Spinal cord (tissue), 10 donors: Measurements from ENCODE around the gene AGBL5. TPM values are rescaled to one million over a fixed set of nuclear protein-coding genes. Genes with fewer than 3 reads are reported as not detected.

Source experiments
- DNase-seq, 6 donors: peaks; one replicate each; pipeline versions ENCODE4 v3.0.0 to v3.0.0-alpha.2; 2013 to 2015; ENCODE audit warnings: low spot score in 6 of 6, low read depth in 4 of 6
- H3K27ac ChIP-seq: one replicate; pipeline ENCODE4 v1.5.1; 2013; ENCODE audit warnings: low read depth, low read length, control low read depth
- H3K27me3 ChIP-seq: one replicate; pipeline ENCODE4 v1.6.1; 2013; ENCODE audit warnings: low read length; ENCODE audit not compliant: control insufficient read depth, insufficient read depth
- H3K36me3 ChIP-seq: one replicate; pipeline ENCODE4 v1.6.1; 2013; ENCODE audit warnings: low read length; ENCODE audit not compliant: control insufficient read depth, insufficient read depth
- H3K4me1 ChIP-seq: one replicate; pipeline ENCODE4 v1.6.1; 2013; ENCODE audit warnings: low read length; ENCODE audit not compliant: control insufficient read depth, insufficient read depth
- H3K4me3 ChIP-seq: one replicate; pipeline ENCODE4 v1.5.1; 2013; ENCODE audit warnings: low read depth, low read length, control low read depth
- H3K9me3 ChIP-seq: one replicate; pipeline ENCODE4 v1.6.1; 2013; ENCODE audit warnings: low read length; ENCODE audit not compliant: control insufficient read depth, insufficient read depth
- WGBS: methylation state at CpG from one replicate; pipeline ENCODE4 v1.1.5; 2013; ENCODE audit warnings: missing lambda C conversion rate; ENCODE audit not compliant: insufficient coverage; 5-methylcytosine and 5-hydroxymethylcytosine counted together
- polyA plus RNA-seq, 2 donors: library from polyadenylated mRNA; unstranded; fragments of 120-200 nt; gene quantifications; one replicate each; pipeline ENCODE4 v1.2.1, GENCODE V29; 2013; ENCODE audit not compliant: insufficient read length in 2 of 2
- total RNA-seq, 2 donors: library from RNA; depleted of rRNA in 1 of 2; stranded (reverse); fragments of 120-200 nt in 1 of 2; fragments of >200 nt in 1 of 2; gene quantifications; one replicate each; pipeline versions ENCODE4 v1.2.3 to v1.2.4, GENCODE V29; 2013 to 2014
- donor health status: healthy.

AGBL5 gene
- total and polyA plus RNA-seq, 4 donors, result 14.3 to 51.7 (median 40.6) TPM

DNA sequence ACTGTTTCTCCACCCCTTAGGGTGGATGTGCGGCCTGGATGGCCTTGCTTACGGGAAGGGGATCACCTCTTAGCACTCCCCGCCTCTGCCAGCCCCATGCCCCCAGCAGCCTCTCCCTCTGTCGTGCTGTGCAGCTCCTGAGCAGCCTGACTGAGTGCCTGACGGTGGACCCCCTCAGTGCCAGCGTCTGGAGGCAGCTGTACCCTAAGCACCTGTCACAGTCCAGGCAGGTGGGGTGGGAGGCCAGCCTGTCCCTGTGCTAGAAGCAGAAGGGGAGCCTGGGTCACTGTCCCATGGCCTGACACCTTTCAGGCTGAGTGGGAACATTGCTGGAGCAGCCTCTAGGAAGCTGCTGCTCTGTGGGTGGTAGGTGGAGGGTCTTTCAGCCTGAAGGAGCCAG, 13.5 kb upstream of the AGBL5 start:
- no peaks in the 10 kb centered on the region for H3K27me3 ChIP-seq
- no peaks in the 10 kb centered on the region for H3K9me3 ChIP-seq
- DNase-seq, result no peak
- H3K27ac ChIP-seq, result no peak overlapping the region
- H3K4me1 ChIP-seq, result peaks cover 10% of the 10 kb centered on the region
- WGBS, result 90% methylated on average over 6 of the region's 6 CpGs
- no peak overlapping the region for H3K4me3 ChIP-seq
- H3K36me3 ChIP-seq, result peaks cover 66% of the 10 kb centered on the region

DNA sequence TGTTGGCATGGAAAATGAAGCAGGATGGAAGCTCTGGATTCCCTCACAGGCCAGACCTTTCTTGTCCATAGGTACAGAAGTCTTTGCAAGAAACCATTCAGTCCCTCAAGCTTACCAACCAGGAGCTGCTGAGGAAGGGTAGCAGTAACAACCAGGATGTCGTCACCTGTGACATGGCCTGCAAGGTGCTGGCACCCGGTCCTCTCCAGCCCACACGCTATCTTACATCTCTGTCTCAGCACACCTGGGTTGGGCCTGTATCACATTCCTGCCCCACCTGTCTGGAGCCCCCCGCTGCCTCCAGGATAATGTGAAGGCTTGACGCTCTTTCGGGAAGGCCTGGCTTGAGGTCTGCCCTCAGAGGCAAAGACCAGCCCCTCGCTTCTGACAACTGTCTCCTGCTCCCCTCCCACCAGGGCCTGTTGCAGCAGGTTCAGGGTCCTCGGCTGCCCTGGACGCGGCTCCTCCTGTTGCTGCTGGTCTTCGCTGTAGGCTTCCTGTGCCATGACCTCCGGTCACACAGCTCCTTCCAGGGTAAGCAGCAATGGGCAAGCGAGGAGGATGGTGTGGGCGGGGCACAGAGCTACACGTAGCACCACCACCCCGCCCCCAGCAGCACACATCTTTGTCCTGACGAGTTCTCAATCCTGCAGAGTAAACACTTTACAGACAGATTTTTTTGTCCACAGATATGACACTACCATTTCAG, 12.7 kb upstream of the AGBL5 start:
- 90% methylated on average over 15 of the region's 17 CpGs for WGBS
- no peaks in the 10 kb centered on the region for H3K9me3 ChIP-seq
- peaks cover 66% of the 10 kb centered on the region for H3K36me3 ChIP-seq
- H3K27ac ChIP-seq, result no peak overlapping the region
- no peak overlapping the region for H3K4me3 ChIP-seq
- DNase-seq, result no peak
- H3K4me1 ChIP-seq, result peaks cover 4% of the 10 kb centered on the region
- H3K27me3 ChIP-seq, result no peaks in the 10 kb centered on the region

DNA sequence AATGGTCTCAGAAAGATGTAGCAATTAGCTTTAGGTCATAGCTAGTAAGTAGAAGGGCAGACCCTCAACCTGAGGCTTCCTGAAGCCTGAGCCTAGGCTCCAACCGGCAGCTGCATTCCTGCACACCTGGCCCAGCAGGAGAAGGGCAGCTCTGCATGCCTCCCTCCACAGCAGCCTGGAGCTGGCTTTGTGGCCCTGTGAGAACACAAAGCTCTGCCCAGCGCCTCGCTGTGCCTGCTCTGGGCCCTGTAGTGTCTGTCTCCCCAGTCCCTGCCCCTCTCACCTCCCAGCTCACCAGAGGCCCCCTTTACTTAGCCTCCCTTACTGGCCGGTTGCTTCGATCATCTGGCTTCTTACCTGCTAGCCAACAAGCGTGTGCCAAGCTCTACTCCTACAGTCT, 12.0 kb upstream of the AGBL5 start:
- 94% methylated on average over 3 of the region's 6 CpGs for WGBS
- no peaks in the 10 kb centered on the region for H3K27me3 ChIP-seq
- no peak overlapping the region for H3K27ac ChIP-seq
- no peaks in the 10 kb centered on the region for H3K4me1 ChIP-seq
- no peak overlapping the region for H3K4me3 ChIP-seq
- H3K9me3 ChIP-seq, result no peaks in the 10 kb centered on the region
- H3K36me3 ChIP-seq, result peaks cover 66% of the 10 kb centered on the region
- no peak for DNase-seq

DNA sequence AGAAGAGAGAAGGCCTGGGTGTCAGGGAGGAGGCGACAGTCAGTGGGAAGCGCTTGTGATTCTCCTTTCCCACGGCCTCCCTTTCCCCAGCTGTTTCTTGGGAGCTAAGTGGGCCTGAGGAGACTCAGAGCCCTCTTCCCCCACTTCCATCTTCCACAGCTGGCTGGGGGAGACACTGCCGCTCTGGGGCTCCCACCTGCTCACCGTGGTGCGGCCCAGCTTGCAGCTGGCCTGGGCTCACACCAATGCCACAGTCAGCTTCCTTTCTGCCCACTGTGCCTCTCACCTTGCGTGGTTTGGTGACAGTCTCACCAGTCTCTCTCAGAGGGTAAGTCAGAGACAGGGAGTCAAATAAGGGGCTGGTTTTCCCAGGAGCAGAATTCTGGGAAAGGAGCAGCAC, 11.6 kb upstream of the AGBL5 start:
- 98% methylated on average over 4 of the region's 7 CpGs for WGBS

DNA sequence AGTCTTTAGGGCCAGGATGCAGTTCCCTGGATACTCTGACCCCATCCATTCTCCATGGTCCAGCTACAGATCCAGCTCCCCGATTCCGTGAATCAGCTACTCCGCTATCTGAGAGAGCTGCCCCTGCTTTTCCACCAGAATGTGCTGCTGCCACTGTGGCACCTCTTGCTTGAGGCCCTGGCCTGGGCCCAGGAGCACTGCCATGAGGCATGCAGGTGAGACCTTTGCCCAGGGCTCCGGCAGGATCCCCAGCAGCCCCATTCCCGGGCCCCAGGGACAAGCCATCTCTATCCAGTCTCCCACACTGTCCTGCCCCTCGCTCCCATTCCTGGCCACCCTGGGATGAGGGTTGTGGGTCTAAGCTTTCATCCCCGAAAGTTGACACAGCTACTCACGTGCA, 11.2 kb upstream of the AGBL5 start:
- WGBS, result 83% methylated on average over 6 of the region's 8 CpGs
- H3K36me3 ChIP-seq, result peaks cover 61% of the 10 kb centered on the region
- no peak overlapping the region for H3K4me3 ChIP-seq
- no peak for DNase-seq
- H3K4me1 ChIP-seq, result no peaks in the 10 kb centered on the region
- no peak overlapping the region for H3K27ac ChIP-seq
- no peaks in the 10 kb centered on the region for H3K9me3 ChIP-seq
- H3K27me3 ChIP-seq, result no peaks in the 10 kb centered on the region

More for the DNA sequence above, 11.6 kb upstream of the AGBL5 start:
- Histone ChIP-seq H3K4me1 (no peaks in the 10 kb centered on the region), H3K9me3 (no peaks in the 10 kb centered on the region), H3K4me3 (no peak overlapping the region), H3K27ac (no peak overlapping the region), H3K27me3 (no peaks in the 10 kb centered on the region), H3K36me3 (peaks cover 66% of the 10 kb centered on the region)
- DNase-seq, result no peak

DNA sequence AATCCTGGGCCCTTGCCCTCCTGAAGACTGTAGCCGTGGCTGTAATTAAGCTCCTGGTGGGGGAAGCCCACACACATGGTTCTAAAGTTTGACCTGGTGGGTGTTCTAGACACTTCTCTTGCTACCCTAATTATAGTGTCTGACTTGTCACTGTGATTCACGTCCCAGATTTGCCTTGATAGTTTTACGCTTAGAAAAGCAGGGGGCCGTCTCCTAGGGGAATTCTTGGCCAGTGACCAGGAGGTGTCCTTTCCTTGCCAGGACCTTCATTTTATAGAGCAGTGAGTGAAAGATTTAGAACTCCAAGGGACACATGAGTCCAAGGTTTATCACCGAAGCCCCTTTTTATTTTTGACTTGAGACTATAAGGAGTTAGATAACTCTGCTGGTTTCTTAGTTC, 9.7 kb upstream of the AGBL5 start:
- Histone ChIP-seq H3K27ac (no peak overlapping the region), H3K4me3 (no peak overlapping the region), H3K36me3 (peaks cover 47% of the 10 kb centered on the region), H3K9me3 (no peaks in the 10 kb centered on the region), H3K4me1 (no peaks in the 10 kb centered on the region), H3K27me3 (no peaks in the 10 kb centered on the region)
- DNase-seq, result peak in 2 of 6 donors; percentile 14 to 30
- WGBS, result 23% methylated on average over 4 of the region's 5 CpGs

DNA sequence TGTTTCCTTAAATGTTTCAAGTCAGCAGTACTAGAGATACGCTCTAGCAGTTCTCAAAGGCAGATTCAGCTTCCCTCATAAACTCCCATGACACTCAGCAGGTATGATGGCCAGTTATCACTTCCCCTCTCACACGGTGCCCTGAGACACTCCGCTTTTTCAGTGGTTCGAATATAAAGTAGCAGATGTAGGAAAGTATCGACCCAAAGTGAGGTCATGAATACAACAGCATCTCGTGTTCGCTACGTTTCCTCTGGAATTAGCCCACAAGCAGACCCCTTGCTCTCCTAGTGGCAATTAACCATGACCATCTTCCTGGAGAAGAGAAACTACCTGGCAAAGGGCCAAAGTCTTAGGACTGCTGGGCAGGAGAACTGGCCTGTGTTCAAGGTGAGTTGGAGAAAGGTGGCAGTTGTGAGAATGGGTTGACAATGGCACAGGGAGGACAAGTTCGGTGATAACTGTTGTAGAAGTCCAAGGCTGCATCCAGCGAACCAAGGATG, 9.3 kb upstream of the AGBL5 start:
- WGBS, result 78% methylated on average over 6 of the region's 10 CpGs
- H3K27ac ChIP-seq, result no peak overlapping the region

DNA sequence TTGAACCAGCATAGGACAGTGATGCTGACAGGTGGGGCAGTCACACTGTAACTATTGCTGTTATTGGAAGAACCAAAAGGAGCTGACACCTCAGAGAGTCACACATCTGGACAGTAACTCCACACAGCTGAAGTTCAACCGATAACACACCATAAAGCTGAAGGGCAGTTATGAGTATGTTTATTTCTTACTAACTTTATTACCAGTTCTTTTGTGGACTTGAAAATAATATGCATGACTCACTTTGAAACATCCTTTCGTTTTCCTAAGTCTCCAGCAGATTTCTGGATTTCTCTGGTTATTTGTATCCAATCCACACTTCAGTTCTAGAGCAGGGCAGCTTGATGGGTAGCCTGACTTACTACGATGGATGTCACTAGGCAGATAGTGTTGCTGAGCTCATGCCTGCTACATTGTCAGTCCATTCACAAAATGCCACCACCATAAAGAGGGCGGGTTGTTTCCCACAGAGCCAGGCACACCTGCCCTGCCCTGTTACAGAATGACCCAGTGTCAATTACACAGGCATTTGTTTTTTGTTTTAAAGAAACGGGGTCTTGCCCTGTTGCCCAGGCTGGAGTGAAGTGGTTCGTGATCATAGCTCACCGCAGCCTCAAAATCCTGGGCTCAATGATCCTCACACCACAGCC, 8.4 kb upstream of the AGBL5 start:
- Histone ChIP-seq H3K36me3 (peaks cover 33% of the 10 kb centered on the region), H3K4me1 (no peaks in the 10 kb centered on the region), H3K27me3 (no peaks in the 10 kb centered on the region), H3K9me3 (no peaks in the 10 kb centered on the region), H3K27ac (no peak overlapping the region), H3K4me3 (no peak overlapping the region)
- no peak for DNase-seq
- 83% methylated on average over 4 of the region's 7 CpGs for WGBS

More for the DNA sequence above, 9.3 kb upstream of the AGBL5 start:
- no peaks in the 10 kb centered on the region for H3K27me3 ChIP-seq
- peaks cover 42% of the 10 kb centered on the region for H3K36me3 ChIP-seq
- no peaks in the 10 kb centered on the region for H3K4me1 ChIP-seq
- DNase-seq, result peak in 1 of 6 donors; percentile 10
- no peaks in the 10 kb centered on the region for H3K9me3 ChIP-seq
- H3K4me3 ChIP-seq, result no peak overlapping the region

DNA sequence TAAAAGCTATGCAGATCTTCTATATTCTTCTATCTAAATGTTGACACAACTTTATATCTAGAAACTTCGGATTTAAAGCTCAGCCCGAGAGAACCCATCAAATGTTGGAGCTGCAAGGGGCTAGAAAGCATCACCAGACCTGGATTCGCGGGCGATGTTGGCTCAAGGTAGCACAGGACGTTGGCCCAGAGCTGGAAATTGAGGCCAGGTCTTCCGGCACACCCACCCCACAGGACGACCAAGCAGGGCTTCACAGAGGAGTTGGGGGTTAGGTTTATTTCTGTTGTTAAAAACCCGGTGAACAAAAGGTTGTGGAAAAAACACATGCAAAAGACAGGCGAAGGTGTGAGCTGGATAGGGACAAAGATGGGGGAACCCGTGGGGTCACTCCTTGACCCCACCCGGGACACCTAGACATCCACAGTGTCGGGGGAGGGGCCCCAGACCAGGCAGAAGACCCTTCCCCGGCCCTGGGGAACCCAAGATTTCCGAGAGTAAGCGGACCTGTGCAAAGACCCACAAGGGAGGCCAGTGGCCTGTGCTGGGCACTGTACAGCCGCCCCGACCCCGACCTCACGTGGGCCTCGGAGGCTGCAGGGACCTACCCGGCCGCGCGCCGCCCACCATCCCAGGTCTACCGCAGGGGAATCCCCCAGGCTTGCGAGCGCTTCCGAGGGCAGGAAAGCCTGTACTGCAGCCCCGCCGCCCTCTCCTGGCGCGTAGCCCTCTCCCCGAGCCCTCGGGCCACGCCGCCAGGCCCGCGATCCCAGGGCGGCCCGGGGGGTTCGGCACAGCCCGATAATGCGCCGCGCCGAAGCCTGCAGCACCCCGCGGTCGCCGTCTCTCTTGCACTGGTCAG, 1.8 kb upstream of the AGBL5 start:
- Histone ChIP-seq H3K36me3 (peaks cover 20% of the 10 kb centered on the region), H3K4me3 (peak overlapping the region; percentile 94), H3K4me1 (peaks cover 24% of the 10 kb centered on the region), H3K9me3 (no peaks in the 10 kb centered on the region), H3K27me3 (no peaks in the 10 kb centered on the region), H3K27ac (peak overlapping the region; percentile 99)
- 5% methylated on average over 50 of the region's 52 CpGs for WGBS
- DNase-seq, result no peak
